Lung (tissue), 12 donors: ENCODE data around the gene NDFIP1. TPM values are rescaled to one million over a fixed set of nuclear protein-coding genes. Genes with fewer than 3 reads are reported as not detected.

Experiments
- ATAC-seq: fragments of 200-7000 bp; cut with Tn5 transposase; one replicate; pipeline ENCODE4 v1.9.1; 2020; ENCODE audit warnings: moderate number of reproducible peaks; ENCODE audit not compliant: insufficient read depth, low FRiP score
- DNase-seq, 3 donors: peaks; one replicate each; pipeline ENCODE4 v3.0.0-alpha.2; 2013 to 2017
- H3K27ac ChIP-seq, 2 donors: one replicate each; pipeline ENCODE4 v1.5.1; 2013; ENCODE audit warnings: mild to moderate bottlenecking in 2 of 2, moderate library complexity in 2 of 2, control low read depth in 1 of 2, inconsistent platforms in 1 of 2, low read depth in 1 of 2, low read length in 1 of 2
- H3K27me3 ChIP-seq, 3 donors: one replicate each; pipeline ENCODE4 v1.5.1; 2013; ENCODE audit warnings: low read length in 2 of 3; ENCODE audit not compliant: control insufficient read depth in 3 of 3, insufficient read depth in 3 of 3
- H3K36me3 ChIP-seq, 4 donors: one replicate each; pipeline ENCODE4 v1.5.1; 2013; ENCODE audit warnings: low read length in 4 of 4, mild to moderate bottlenecking in 1 of 4, moderate library complexity in 1 of 4; ENCODE audit not compliant: control insufficient read depth in 4 of 4, insufficient read depth in 4 of 4
- H3K4me1 ChIP-seq, 5 donors: one replicate each; pipeline ENCODE4 v1.5.1; 2013; ENCODE audit warnings: low read length in 5 of 5, mild to moderate bottlenecking in 2 of 5, moderate library complexity in 1 of 5; ENCODE audit not compliant: control insufficient read depth in 5 of 5, insufficient read depth in 5 of 5
- H3K4me3 ChIP-seq: one replicate; pipeline ENCODE4 v1.5.1; 2013; ENCODE audit warnings: mild to moderate bottlenecking, control low read depth, moderate library complexity
- H3K9ac ChIP-seq, 2 donors: one replicate each; pipeline ENCODE4 v1.5.1; 2013; ENCODE audit warnings: low read length in 2 of 2, control low read depth in 1 of 2; ENCODE audit not compliant: insufficient read depth in 1 of 2
- H3K9me3 ChIP-seq, 4 donors: one replicate each; pipeline ENCODE4 v1.5.1; 2013; ENCODE audit warnings: low read length in 3 of 4, mild to moderate bottlenecking in 1 of 4, moderate library complexity in 1 of 4; ENCODE audit not compliant: control insufficient read depth in 4 of 4, insufficient read depth in 3 of 4
- WGBS, 2 donors: extraction: QIAGEN DNeasy Blood & Tissue Kit; methylation state at CpG; one replicate each; pipeline ENCODE4 v1.1.7; 2013; 5-methylcytosine and 5-hydroxymethylcytosine counted together
- polyA plus RNA-seq, 2 donors: library from polyadenylated mRNA; stranded (reverse); fragments of 200-250 nt; gene quantifications; one replicate each; pipeline ENCODE4 v1.2.1, GENCODE V29; 2013
- total RNA-seq, 2 donors: library from RNA; depleted of rRNA in 1 of 2; stranded (reverse); fragments of >200 nt in 1 of 2; gene quantifications; one replicate each; pipeline ENCODE4 v1.2.1, GENCODE V29; 2014 to 2021
- TF ChIP-seq, protein P1 (sequence below): IDR thresholded peaks from 2 replicates; pipeline ENCODE4 v1.5.1; 2012; ENCODE audit warnings: mild to moderate bottlenecking; ENCODE audit errors: control extremely low read depth, extremely low read depth
- donor health status: control.
- donor health status: control.
- donor health status: Bipolar disorder and iron deficiency.
- donor health status: healthy.
- donor health status: DM: yes; HTN: yes; CAD: no.

Gene NDFIP1
- total and polyA plus RNA-seq, 4 donors = 31.5 to 106 (median 68.4) TPM

DNA sequence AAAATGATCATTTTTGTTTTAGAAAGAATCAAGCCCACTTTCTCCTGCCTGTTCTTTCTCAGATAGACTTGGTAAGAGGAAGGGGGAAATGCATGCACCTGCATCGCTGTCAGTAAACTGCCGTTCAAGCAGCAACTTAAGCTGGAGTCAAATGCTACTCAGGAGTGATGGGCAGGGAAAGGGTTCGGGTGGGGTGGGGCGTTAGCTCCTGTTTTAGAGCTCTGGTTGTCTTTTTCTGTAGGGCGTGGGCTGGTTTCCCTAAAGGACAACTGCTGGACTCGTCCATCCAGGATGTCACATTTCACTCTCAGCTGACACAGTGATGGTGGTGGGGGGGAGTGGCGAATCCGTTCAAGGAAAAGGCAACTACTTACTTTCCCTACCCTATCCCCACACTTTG is 75.0 kb downstream of the NDFIP1 start:
- no peak overlapping the region for H3K4me3 ChIP-seq
- TF ChIP-seq, protein P1, sequence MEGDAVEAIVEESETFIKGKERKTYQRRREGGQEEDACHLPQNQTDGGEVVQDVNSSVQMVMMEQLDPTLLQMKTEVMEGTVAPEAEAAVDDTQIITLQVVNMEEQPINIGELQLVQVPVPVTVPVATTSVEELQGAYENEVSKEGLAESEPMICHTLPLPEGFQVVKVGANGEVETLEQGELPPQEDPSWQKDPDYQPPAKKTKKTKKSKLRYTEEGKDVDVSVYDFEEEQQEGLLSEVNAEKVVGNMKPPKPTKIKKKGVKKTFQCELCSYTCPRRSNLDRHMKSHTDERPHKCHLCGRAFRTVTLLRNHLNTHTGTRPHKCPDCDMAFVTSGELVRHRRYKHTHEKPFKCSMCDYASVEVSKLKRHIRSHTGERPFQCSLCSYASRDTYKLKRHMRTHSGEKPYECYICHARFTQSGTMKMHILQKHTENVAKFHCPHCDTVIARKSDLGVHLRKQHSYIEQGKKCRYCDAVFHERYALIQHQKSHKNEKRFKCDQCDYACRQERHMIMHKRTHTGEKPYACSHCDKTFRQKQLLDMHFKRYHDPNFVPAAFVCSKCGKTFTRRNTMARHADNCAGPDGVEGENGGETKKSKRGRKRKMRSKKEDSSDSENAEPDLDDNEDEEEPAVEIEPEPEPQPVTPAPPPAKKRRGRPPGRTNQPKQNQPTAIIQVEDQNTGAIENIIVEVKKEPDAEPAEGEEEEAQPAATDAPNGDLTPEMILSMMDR = no peak
- H3K27me3 ChIP-seq = no peaks in the 10 kb centered on the region
- H3K27ac ChIP-seq = no peak overlapping the region
- H3K9me3 ChIP-seq = no peaks in the 10 kb centered on the region
- H3K4me1 ChIP-seq = peaks cover 0 to 9% (median 0%) of the 10 kb centered on the region in 5 donors
- no peak for DNase-seq
- no peak for ATAC-seq
- 84 to 96% methylated on average over 8 of the region's 8 CpGs for WGBS, 2 donors
- no peak overlapping the region for H3K9ac ChIP-seq
- no peaks in the 10 kb centered on the region for H3K36me3 ChIP-seq

DNA sequence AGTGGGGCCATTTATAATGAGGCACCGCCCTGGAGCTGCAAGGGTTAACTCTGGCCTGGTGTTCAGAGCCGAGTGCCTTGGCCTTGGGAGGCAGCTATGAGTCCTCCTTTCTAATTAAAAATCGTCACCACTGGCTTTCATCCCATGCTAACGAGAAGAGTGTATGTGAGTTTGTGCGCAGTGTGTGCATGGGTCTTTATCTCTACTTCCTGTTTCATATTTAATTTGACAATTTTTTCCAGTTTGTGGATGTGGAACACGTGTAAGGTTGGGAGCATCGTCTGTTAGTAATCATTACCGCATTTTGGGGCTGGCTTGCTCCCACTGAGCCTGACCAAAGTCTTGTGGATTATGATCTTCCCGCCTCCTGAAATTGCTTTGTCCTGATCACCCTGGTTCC is 76.4 kb downstream of the NDFIP1 start:
- no peak for ATAC-seq
- H3K4me1 ChIP-seq = peaks cover 0 to 9% (median 0%) of the 10 kb centered on the region in 5 donors

GRCh38 chr5:142186514-142186856 is 77.9 kb downstream of the NDFIP1 start:
- Histone ChIP-seq H3K36me3 (no peaks in the 10 kb centered on the region), H3K4me3 (no peak overlapping the region), H3K27ac (no peak overlapping the region), H3K9ac (no peak overlapping the region), H3K9me3 (no peaks in the 10 kb centered on the region), H3K27me3 (no peaks in the 10 kb centered on the region), H3K4me1 (peaks cover 0 to 10% (median 0%) of the 10 kb centered on the region in 5 donors)
- TF ChIP-seq, protein P1 = no peak
- DNase-seq (no peak), ATAC-seq (no peak)

More for the DNA sequence above, 76.4 kb downstream of the NDFIP1 start:
- H3K27ac ChIP-seq = no peak overlapping the region
- peak in 2 of 3 donors; percentile 31 to 45 for DNase-seq
- H3K9me3 ChIP-seq = no peaks in the 10 kb centered on the region
- TF ChIP-seq, protein P1 = no peak
- no peak overlapping the region for H3K4me3 ChIP-seq
- no peaks in the 10 kb centered on the region for H3K27me3 ChIP-seq
- no peak overlapping the region for H3K9ac ChIP-seq
- WGBS, 2 donors = 69 to 74% methylated on average over 9 of the region's 9 CpGs
- H3K36me3 ChIP-seq = no peaks in the 10 kb centered on the region
